ENCODE results near the gene TAS2R5.
"Not testable (repeated sequence)": the region's sequence is repeated elsewhere in the genome, so short reads cannot be mapped to it uniquely, and the experiment has no call there.

TAS2R5 gene

GRCh38 chr7:141789917-141790316 is at the start of gene TAS2R5:
TAS2R5 (plus strand) TSS chr7:141790217; CDS start chr7:141790362, 145 bp downstream.
- H3K4me1 Mint-ChIP-seq = peaks cover 2% of the 10 kb centered on the region
- H3K4me3 Mint-ChIP-seq = no peak within 1 kb of the TSS
- peaks cover 23% of the 10 kb centered on the region for H3K36me3 Mint-ChIP-seq
- H3K9me3 Mint-ChIP-seq = no peaks in the 10 kb centered on the region
- no peaks in the 10 kb centered on the region for H3K27me3 Mint-ChIP-seq
- no peak within 1 kb of the TSS for H3K27ac Mint-ChIP-seq
- ATAC-seq (ENCODE audit: low read depth) = no peak
- DNase-seq (ENCODE audit: low spot score in 2 of 2) = no peak

GRCh38 chr7:141742229-141742628 is 47.8 kb upstream of the TAS2R5 start:
- no peak for ATAC-seq (ENCODE audit: low read depth)
- no peaks in the 10 kb centered on the region for H3K9me3 Mint-ChIP-seq
- peaks cover 17% of the 10 kb centered on the region for H3K4me1 Mint-ChIP-seq
- DNase-seq (ENCODE audit: low spot score in 2 of 2) = no peak
- no peaks in the 10 kb centered on the region for H3K27me3 Mint-ChIP-seq
- no peak overlapping the region for H3K4me3 Mint-ChIP-seq
- H3K36me3 Mint-ChIP-seq = peaks cover 38% of the 10 kb centered on the region
- no peak overlapping the region for H3K27ac Mint-ChIP-seq

- H3K4me3 Mint-ChIP-seq = no peak overlapping the region
- peaks cover 11% of the 10 kb centered on the region for H3K4me1 Mint-ChIP-seq
- DNase-seq (ENCODE audit: low spot score in 2 of 2) (no peak), ATAC-seq (ENCODE audit: low read depth) (no peak)
- H3K27ac Mint-ChIP-seq = no peak overlapping the region
- H3K36me3 Mint-ChIP-seq = peaks cover 44% of the 10 kb centered on the region
- H3K9me3 Mint-ChIP-seq = no peaks in the 10 kb centered on the region
- H3K27me3 Mint-ChIP-seq = no peaks in the 10 kb centered on the region
These were observed 45.9 kb upstream of the TAS2R5 start for GRCh38 chr7:141744131-141744530.

GRCh38 chr7:141748396-141748795 is 41.6 kb upstream of the TAS2R5 start:
- Mint-ChIP-seq H3K36me3 (peaks cover 63% of the 10 kb centered on the region), H3K4me3 (no peak overlapping the region), H3K27ac (no peak overlapping the region), H3K4me1 (no peaks in the 10 kb centered on the region), H3K9me3 (peaks cover 7% of the 10 kb centered on the region), H3K27me3 (no peaks in the 10 kb centered on the region)
- DNase-seq (ENCODE audit: low spot score in 2 of 2) (no peak), ATAC-seq (ENCODE audit: low read depth) (no peak)

GRCh38 chr7:141751904-141752303 is 38.1 kb upstream of the TAS2R5 start:
- peaks cover 70% of the 10 kb centered on the region for H3K36me3 Mint-ChIP-seq
- not testable (repeated sequence) for H3K27me3 Mint-ChIP-seq; DNase-seq (ENCODE audit: low spot score in 2 of 2); H3K4me1 Mint-ChIP-seq; ATAC-seq (ENCODE audit: low read depth); H3K27ac Mint-ChIP-seq; H3K9me3 Mint-ChIP-seq; H3K4me3 Mint-ChIP-seq

- DNase-seq (ENCODE audit: low spot score in 2 of 2) = no peak
- H3K9me3 Mint-ChIP-seq = peaks cover 7% of the 10 kb centered on the region
- ATAC-seq (ENCODE audit: low read depth) = no peak
- no peak overlapping the region for H3K4me3 Mint-ChIP-seq
- H3K4me1 Mint-ChIP-seq = peaks cover 3% of the 10 kb centered on the region
- no peak overlapping the region for H3K27ac Mint-ChIP-seq
- H3K36me3 Mint-ChIP-seq = peaks cover 75% of the 10 kb centered on the region
- no peaks in the 10 kb centered on the region for H3K27me3 Mint-ChIP-seq
These were observed 37.4 kb upstream of the TAS2R5 start for GRCh38 chr7:141752634-141753033.

- DNase-seq (ENCODE audit: low spot score in 2 of 2) = no peak
These were observed 35.1 kb upstream of the TAS2R5 start for GRCh38 chr7:141754939-141755338.

GRCh38 chr7:141763797-141764196 is 26.2 kb upstream of the TAS2R5 start, which contains the start of gene TAS2R3:
TAS2R3 (plus strand) TSS chr7:141764097; CDS start chr7:141764159, 62 bp downstream.
- DNase-seq (ENCODE audit: low spot score in 2 of 2) (no peak), ATAC-seq (ENCODE audit: low read depth) (no peak)
- peaks cover 39% of the 10 kb centered on the region for H3K36me3 Mint-ChIP-seq
- no peaks in the 10 kb centered on the region for H3K9me3 Mint-ChIP-seq
- no peaks in the 10 kb centered on the region for H3K27me3 Mint-ChIP-seq
- H3K4me3 Mint-ChIP-seq = no peak within 1 kb of the TSS
- no peak within 1 kb of the TSS for H3K27ac Mint-ChIP-seq
- H3K4me1 Mint-ChIP-seq = peaks cover 4% of the 10 kb centered on the region

More at GRCh38 chr7:141754939-141755338, 35.1 kb upstream of the TAS2R5 start:
- no peak overlapping the region for H3K27ac Mint-ChIP-seq
- peaks cover 7% of the 10 kb centered on the region for H3K9me3 Mint-ChIP-seq
- no peaks in the 10 kb centered on the region for H3K27me3 Mint-ChIP-seq
- ATAC-seq (ENCODE audit: low read depth) = no peak
- no peak overlapping the region for H3K4me3 Mint-ChIP-seq
- peaks cover 3% of the 10 kb centered on the region for H3K4me1 Mint-ChIP-seq
- peaks cover 74% of the 10 kb centered on the region for H3K36me3 Mint-ChIP-seq

- H3K27ac Mint-ChIP-seq; H3K4me1 Mint-ChIP-seq; H3K27me3 Mint-ChIP-seq; H3K4me3 Mint-ChIP-seq; DNase-seq (ENCODE audit: low spot score in 2 of 2); H3K9me3 Mint-ChIP-seq; ATAC-seq (ENCODE audit: low read depth): not testable (repeated sequence)
- peaks cover 34% of the 10 kb centered on the region for H3K36me3 Mint-ChIP-seq
These were observed 19.9 kb upstream of the TAS2R5 start for GRCh38 chr7:141770083-141770583.

- peaks cover 38% of the 10 kb centered on the region for H3K36me3 Mint-ChIP-seq
- no peak within 1 kb of the TSS for H3K27ac Mint-ChIP-seq
These were observed 13.6 kb upstream of the TAS2R5 start, which contains the start of gene TAS2R4 for GRCh38 chr7:141776374-141776773. TAS2R4 (plus strand) TSS chr7:141776674; CDS start chr7:141778489, 1,815 bp downstream.

GRCh38 chr7:141785706-141786552 is 4.1 kb upstream of the TAS2R5 start:
- H3K36me3 Mint-ChIP-seq = peaks cover 11% of the 10 kb centered on the region
- no peak overlapping the region for H3K27ac Mint-ChIP-seq
- H3K4me1 Mint-ChIP-seq = peaks cover 2% of the 10 kb centered on the region
- DNase-seq (ENCODE audit: low spot score in 2 of 2) (peak in 1 of 2 donors; percentile 7), ATAC-seq (ENCODE audit: low read depth) (peak; percentile 59)
- H3K4me3 Mint-ChIP-seq = no peak overlapping the region
- H3K27me3 Mint-ChIP-seq = no peaks in the 10 kb centered on the region
- no peaks in the 10 kb centered on the region for H3K9me3 Mint-ChIP-seq

More at GRCh38 chr7:141776374-141776773, 13.6 kb upstream of the TAS2R5 start, which contains the start of gene TAS2R4:
- no peaks in the 10 kb centered on the region for H3K27me3 Mint-ChIP-seq
- H3K4me1 Mint-ChIP-seq = peaks cover 4% of the 10 kb centered on the region
- H3K9me3 Mint-ChIP-seq = no peaks in the 10 kb centered on the region
- DNase-seq (ENCODE audit: low spot score in 2 of 2) = no peak
- no peak for ATAC-seq (ENCODE audit: low read depth)
- H3K4me3 Mint-ChIP-seq = no peak within 1 kb of the TSS

GRCh38 chr7:141788296-141788695 is 1.7 kb upstream of the TAS2R5 start:
- Mint-ChIP-seq H3K27ac (no peak overlapping the region), H3K36me3 (peaks cover 18% of the 10 kb centered on the region), H3K27me3 (no peaks in the 10 kb centered on the region), H3K9me3 (no peaks in the 10 kb centered on the region), H3K4me1 (peaks cover 2% of the 10 kb centered on the region), H3K4me3 (no peak overlapping the region)
- ATAC-seq (ENCODE audit: low read depth) (no peak), DNase-seq (ENCODE audit: low spot score in 2 of 2) (no peak)

GRCh38 chr7:141792526-141792925 is 2.5 kb downstream of the TAS2R5 start:
- DNase-seq (ENCODE audit: low spot score in 2 of 2) (no peak), ATAC-seq (ENCODE audit: low read depth) (no peak)
- Mint-ChIP-seq H3K27ac (no peak overlapping the region), H3K27me3 (no peaks in the 10 kb centered on the region), H3K36me3 (peaks cover 31% of the 10 kb centered on the region), H3K9me3 (no peaks in the 10 kb centered on the region), H3K4me3 (no peak overlapping the region), H3K4me1 (no peaks in the 10 kb centered on the region)

- peaks cover 22% of the 10 kb centered on the region for H3K9me3 Mint-ChIP-seq
- no peaks in the 10 kb centered on the region for H3K27me3 Mint-ChIP-seq
- no peak overlapping the region for H3K27ac Mint-ChIP-seq
- DNase-seq (ENCODE audit: low spot score in 2 of 2) = no peak
- peaks cover 29% of the 10 kb centered on the region for H3K36me3 Mint-ChIP-seq
- no peak for ATAC-seq (ENCODE audit: low read depth)
- H3K4me1 Mint-ChIP-seq = no peaks in the 10 kb centered on the region
- H3K4me3 Mint-ChIP-seq = no peak overlapping the region
These were observed 30.1 kb downstream of the TAS2R5 start for GRCh38 chr7:141820067-141820466.
